B cell (primary cell): Measurements from ENCODE around the gene ZCCHC2.

Experiments used
- CTCF ChIP-seq: fragments of 200-600 bp; IDR thresholded peaks from one replicate; pipeline ENCODE4 v1.8.0; 2022; ENCODE audit warnings: antibody characterized with exemption, mild to moderate bottlenecking
- EZH2 ChIP-seq: IDR thresholded peaks from 2 replicates; pipeline ENCODE4 v1.6.1; 2012; ENCODE audit warnings: borderline replicate concordance, low read depth, mild to moderate bottlenecking, moderate library complexity, low read length; ENCODE audit not compliant: insufficient read depth, poor library complexity, severe bottlenecking

- no peak for TF ChIP-seq CTCF
- no peak for TF ChIP-seq EZH2
Measured at GRCh38 chr18:62506495-62507143, 16.2 kb upstream of the ZCCHC2 start.
